HepG2 (cell line): ENCODE results near the gene CNTFR. TPM values are rescaled to one million over a fixed set of nuclear protein-coding genes. Genes with fewer than 3 reads are reported as not detected.

Source experiments
- ATAC-seq: fragments of 200-7000 bp; cut with Tn5 transposase; 3 replicates; pipeline ENCODE4 v1.9.1; 2020; ENCODE audit warnings: mild to moderate bottlenecking, moderate library complexity
- BruUV-seq: library from RNA; stranded (reverse); fragments of 400-500 nt; replicated peaks from 2 replicates; lab custom pipeline; 2021; lab: Mats Ljungman, UMichigan
- CTCF ChIA-PET: fragments of 300-600 bp; formaldehyde crosslinking; extraction: SDS; loops from one replicate; lab custom pipeline; 2021; ENCODE audit warnings: low total read pairs, inconsistent platforms, low intra/inter-chr PET ratio; lab: Yijun Ruan, JAX
- POLR2A ChIA-PET: fragments of 350-600 bp; sonication (Branson Sonifier 250); formaldehyde crosslinking; loops from one replicate; lab custom pipeline; 2020; ENCODE audit warnings: antibody characterized with exemption, inconsistent platforms; lab: Yijun Ruan, JAX
- DNase-seq: peaks from one replicate; pipeline ENCODE4 v3.0.0-alpha.2; 2015; ENCODE audit warnings: low spot score
- FAIRE-seq: peaks from 3 replicates; lab custom pipeline; 2011; peaks lifted over from hg19 to GRCh38; lab: Jason Lieb, UNC
- H2AFZ ChIP-seq: one replicate; pipeline ENCODE4 v1.6.1; 2011; ENCODE audit warnings: low read length, inconsistent platforms
- H3K27ac ChIP-seq: fragments of 300-600 bp; 3 replicates; pipeline ENCODE4 v1.8.0; 2011; ENCODE audit warnings: mixed run types, mild to moderate bottlenecking, mixed read lengths, low read length, inconsistent platforms; ENCODE audit not compliant: insufficient read depth; ENCODE audit errors: extremely low read length
- H3K27me3 ChIP-seq, 2 experiments: fragments of 200-600 bp in 1 of 2; 2 replicates in 1 of 2; 3 replicates in 1 of 2; pipeline versions ENCODE4 v1.6.0 to v1.8.0; 2011; ENCODE audit warnings: low read length in 2 of 2, mild to moderate bottlenecking in 2 of 2, moderate library complexity in 2 of 2, inconsistent platforms in 1 of 2; ENCODE audit not compliant: insufficient read depth in 2 of 2, control insufficient read depth in 1 of 2
- H3K36me3 ChIP-seq, 2 experiments: fragments of 200-600 bp in 1 of 2; replicated peaks in 1 of 2; 2 replicates in 1 of 2; 3 replicates in 1 of 2; pipeline versions ENCODE4 v1.5.1 to v1.8.0; 2011; ENCODE audit warnings: low read length in 2 of 2, inconsistent platforms in 1 of 2; ENCODE audit not compliant: insufficient read depth in 2 of 2, control insufficient read depth in 1 of 2
- H3K4me1 ChIP-seq: 2 replicates; pipeline ENCODE4 v1.5.1; 2012; ENCODE audit warnings: low read length, inconsistent platforms; ENCODE audit not compliant: insufficient read depth
- H3K4me2 ChIP-seq: 2 replicates; pipeline ENCODE4 v1.6.0; 2011; ENCODE audit warnings: low read depth, low read length, inconsistent platforms
- H3K4me3 ChIP-seq, 3 experiments: fragments of 200-600 bp in 1 of 3; sonication (generic), shearing (Covaris generic) in 1 of 3; replicated peaks in 1 of 3; 2 replicates each; pipeline ENCODE4 v1.5.1; 2011 to 2016; ENCODE audit warnings: low read length in 3 of 3, inconsistent platforms in 2 of 3, low read depth in 2 of 3, mild to moderate bottlenecking in 2 of 3, control low read depth in 1 of 3, mixed read lengths in 1 of 3; ENCODE audit not compliant: insufficient read depth in 1 of 3
- H3K79me2 ChIP-seq: one replicate; pipeline ENCODE4 v1.6.1; 2011; ENCODE audit warnings: low read length, inconsistent platforms; ENCODE audit not compliant: insufficient read depth
- H3K9ac ChIP-seq: 2 replicates; pipeline ENCODE4 v1.6.0; 2011; ENCODE audit warnings: mild to moderate bottlenecking, low read depth, low read length, inconsistent platforms; ENCODE audit not compliant: insufficient read depth
- H3K9me3 ChIP-seq: 2 replicates; pipeline ENCODE4 v1.5.1; 2012; ENCODE audit warnings: mild to moderate bottlenecking, low read length
- H4K20me1 ChIP-seq: 2 replicates; pipeline ENCODE4 v1.6.0; 2011; ENCODE audit warnings: inconsistent platforms, mild to moderate bottlenecking, low read length, moderate library complexity; ENCODE audit not compliant: insufficient read depth
- CENPT ChIP-seq: sonication (generic); formaldehyde crosslinking; IDR thresholded peaks from 2 replicates; pipeline ENCODE4 v1.8.0; 2022; ENCODE audit warnings: low read depth, mild to moderate bottlenecking, moderate library complexity, missing genetic modification reagents
- CTCF ChIP-seq: sonication (generic); formaldehyde crosslinking; IDR thresholded peaks from 2 replicates; pipeline ENCODE4 v1.5.0; 2020; ENCODE audit warnings: mild to moderate bottlenecking, missing genetic modification reagents, moderate library complexity
- DMTF1 ChIP-seq: sonication (generic); formaldehyde crosslinking; IDR thresholded peaks from 2 replicates; pipeline ENCODE4 v1.4.0; 2020; ENCODE audit warnings: mild to moderate bottlenecking, missing genetic modification reagents
- EEA1 ChIP-seq: sonication (generic); formaldehyde crosslinking; IDR thresholded peaks from 2 replicates; pipeline ENCODE4 v1.5.1; 2020; ENCODE audit warnings: mild to moderate bottlenecking, missing genetic modification reagents, borderline replicate concordance
- HCFC1 ChIP-seq: fragments of 150-350 bp; IDR thresholded peaks from 2 replicates; pipeline ENCODE4 v1.6.1; 2014; ENCODE audit warnings: low read depth, low read length
- HMGXB3 ChIP-seq: sonication (generic); formaldehyde crosslinking; IDR thresholded peaks from 2 replicates; pipeline ENCODE4 v1.4.0; 2020; ENCODE audit warnings: missing genetic modification reagents, borderline replicate concordance
- KDM2A ChIP-seq: sonication (generic); formaldehyde crosslinking; IDR thresholded peaks from 2 replicates; pipeline ENCODE4 v1.4.0; 2020; ENCODE audit warnings: low read depth, missing genetic modification reagents, borderline replicate concordance
- RAD21 ChIP-seq: fragments of 450-650 bp; formaldehyde crosslinking; IDR thresholded peaks from 2 replicates; pipeline ENCODE4 v1.5.0; 2020; ENCODE audit warnings: mild to moderate bottlenecking
- SMC3 ChIP-seq: IDR thresholded peaks from 2 replicates; pipeline ENCODE4 v1.6.1; 2011; ENCODE audit warnings: low read length, improper control_type of control experiment
- XRCC5 ChIP-seq: fragments of 200-400 bp; formaldehyde crosslinking; optimal IDR thresholded peaks from 2 replicates; pipeline ENCODE3; 2017; ENCODE audit warnings: mild to moderate bottlenecking, low read length
- YEATS2 ChIP-seq: sonication (generic); formaldehyde crosslinking; IDR thresholded peaks from 2 replicates; pipeline ENCODE4 v1.4.0; 2020; ENCODE audit warnings: missing genetic modification reagents, borderline replicate concordance
- ZNF557 ChIP-seq: sonication (generic); formaldehyde crosslinking; IDR thresholded peaks from 2 replicates; pipeline ENCODE4 v1.4.0; 2020; ENCODE audit warnings: missing genetic modification reagents
- ZNF672 ChIP-seq: sonication (generic); formaldehyde crosslinking; IDR thresholded peaks from 2 replicates; pipeline ENCODE4 v1.8.1; 2022; ENCODE audit warnings: missing genetic modification reagents
- ZNF749 ChIP-seq: sonication (generic); formaldehyde crosslinking; IDR thresholded peaks from 2 replicates; pipeline ENCODE4 v1.8.0; 2022; ENCODE audit warnings: mild to moderate bottlenecking, missing genetic modification reagents, moderate library complexity, borderline replicate concordance
- WGBS: methylation state at CpG from one replicate; pipeline ENCODE4 v1.1.6; 2017; ENCODE audit warnings: low lambda C conversion rate; 5-methylcytosine and 5-hydroxymethylcytosine counted together
- in situ Hi-C: cut with HindIII; loops from 2 replicates; pipeline ENCODE4 v1.10.0; 2017; ENCODE audit warnings: low pct_unique_long_range_greater_than_20kb; ENCODE audit not compliant: extremely low pct_ligation_motif_present
- intact Hi-C: fragments of 100-400 bp; cut with micrococcal nuclease; formaldehyde crosslinking; loops from one replicate; pipeline ENCODE4 v1.10.0; 2022; ENCODE audit not compliant: unreplicated experiment
- polyA plus RNA-seq, 8 experiments: library from polyadenylated mRNA; depleted of rRNA in 3 of 8; stranded (reverse) in 7 of 8; unstranded in 1 of 8; fragments of >200 nt; fragmentation: Illumina TruSeq in 4 of 8; extraction: Trizol in 4 of 8; gene quantifications; 2 replicates each; pipeline versions ENCODE4 v1.2.1 to v1.2.3, GENCODE V29; 2011 to 2016; ENCODE audit warnings: low read depth in 4 of 8, missing spikeins in 1 of 8, mixed read lengths in 1 of 8; ENCODE audit not compliant: insufficient read depth in 1 of 8
- total RNA-seq, 5 experiments: library from RNA; depleted of rRNA; stranded (reverse); fragments of >200 nt; fragmentation: Illumina TruSeq; extraction: Trizol; gene quantifications; 2 replicates each; pipeline ENCODE4 v1.2.3, GENCODE V29; 2016; ENCODE audit warnings: low read depth in 1 of 5

CNTFR gene
- total and polyA plus RNA-seq, 2 of the 13 experiments (the other 11 are each of a cell fraction or from before 2014, with no cell fraction given) = not detected

GRCh38 chr9:34606190-34606589, 16.7 kb upstream of the CNTFR start (continued):
- no peak for TF ChIP-seq ZNF557 (CRISPR knock-in tag)
- no peak for TF ChIP-seq EEA1
- TF ChIP-seq ZNF672 (CRISPR knock-in tag) = no peak
- no peak for TF ChIP-seq HCFC1

GRCh38 chr9:34603610-34604231, 14.2 kb upstream of the CNTFR start:
- Histone ChIP-seq H4K20me1 (no peaks in the 10 kb centered on the region), H3K4me1 (peaks cover 11% of the 10 kb centered on the region), H3K27me3 (no peaks in the 10 kb centered on the region), H3K79me2 (no peaks in the 10 kb centered on the region), H3K9me3 (no peaks in the 10 kb centered on the region), H3K4me3 (no peak overlapping the region), H3K36me3 (no peaks in the 10 kb centered on the region), H2AFZ (no peak overlapping the region), H3K9ac (no peak overlapping the region), H3K4me2 (no peak overlapping the region), H3K27ac (no peak overlapping the region)
- 29% methylated on average over 2 of the region's 4 CpGs for WGBS
- FAIRE-seq (peak; percentile 81), DNase-seq (peak; percentile 62), ATAC-seq (peak; percentile 91)
- ChIA-PET POLR2A (no interaction called here), CTCF (interaction anchor here (0.6 to 2.0 kb wide), 7 partner anchors 12 to 200 kb away, joined by 3 to 18 read pairs (median 6); no protein-coding TSS in a partner anchor)
- no TSS peak for BruUV-seq
- in situ Hi-C loops = loop anchor here (5.0 kb wide), 1 partner anchor 161 kb away; no protein-coding TSS in a partner anchor
- intact Hi-C loops = loop anchor here (1.0 to 5.0 kb wide), 2 partner anchors 55 to 271 kb away; no protein-coding TSS in a partner anchor
- TF ChIP-seq XRCC5 = peak; percentile 64
- TF ChIP-seq KDM2A = 0 out of 2 replicates have a peak, but pooled peaks have one; percentile 34
- peak; percentile 94 for TF ChIP-seq CTCF (CRISPR knock-in tag)
- TF ChIP-seq ZNF749 (CRISPR knock-in tag) = no peak
- peak; percentile 72 for TF ChIP-seq RAD21
- TF ChIP-seq CENPT = no peak
- TF ChIP-seq YEATS2 (CRISPR knock-in tag) = peak; percentile 44; the same call in 1 of the 2 replicates
- 0 out of 2 replicates have a peak, but pooled peaks have one; percentile 32 for TF ChIP-seq HMGXB3 (CRISPR knock-in tag)
- TF ChIP-seq DMTF1 (CRISPR knock-in tag) = no peak
- peak; percentile 84 for TF ChIP-seq SMC3
